PFSK-1 (cell line): ENCODE results near the gene HPCAL1.

ENCODE experiments used
- FOXP2 ChIP-seq: optimal IDR thresholded peaks from 2 replicates; pipeline ENCODE3; 2011; ENCODE audit warnings: borderline replicate concordance, control low read depth, inconsistent platforms; ENCODE audit not compliant: insufficient read depth; ENCODE audit errors: extremely low read length, extremely low read depth
- POLR2AphosphoS5 ChIP-seq: IDR thresholded peaks from 2 replicates; pipeline ENCODE4 v1.6.1; 2012; ENCODE audit warnings: low read depth, mild to moderate bottlenecking, control low read depth, low read length, moderate library complexity
- SIN3A ChIP-seq: IDR thresholded peaks from 2 replicates; pipeline ENCODE4 v1.6.1; 2012; ENCODE audit warnings: mild to moderate bottlenecking, low read length, moderate library complexity, borderline replicate concordance; ENCODE audit not compliant: insufficient read depth
- TAF1 ChIP-seq: IDR thresholded peaks from 2 replicates; pipeline ENCODE4 v1.6.1; 2012; ENCODE audit warnings: low read length, control low read depth, borderline replicate concordance; ENCODE audit not compliant: insufficient read depth
- TF ChIP-seq, protein P1 (sequence below), 2 experiments: IDR thresholded peaks; 2 replicates each; pipeline versions ENCODE4 v1.6.1 to v1.8.0; 2011 to 2012; ENCODE audit warnings: low read depth in 2 of 2, low read length in 2 of 2, control low read depth in 1 of 2, inconsistent platforms in 1 of 2, mild to moderate bottlenecking in 1 of 2, moderate library complexity in 1 of 2; ENCODE audit not compliant: insufficient read depth in 1 of 2

The HPCAL1 gene

DNA sequence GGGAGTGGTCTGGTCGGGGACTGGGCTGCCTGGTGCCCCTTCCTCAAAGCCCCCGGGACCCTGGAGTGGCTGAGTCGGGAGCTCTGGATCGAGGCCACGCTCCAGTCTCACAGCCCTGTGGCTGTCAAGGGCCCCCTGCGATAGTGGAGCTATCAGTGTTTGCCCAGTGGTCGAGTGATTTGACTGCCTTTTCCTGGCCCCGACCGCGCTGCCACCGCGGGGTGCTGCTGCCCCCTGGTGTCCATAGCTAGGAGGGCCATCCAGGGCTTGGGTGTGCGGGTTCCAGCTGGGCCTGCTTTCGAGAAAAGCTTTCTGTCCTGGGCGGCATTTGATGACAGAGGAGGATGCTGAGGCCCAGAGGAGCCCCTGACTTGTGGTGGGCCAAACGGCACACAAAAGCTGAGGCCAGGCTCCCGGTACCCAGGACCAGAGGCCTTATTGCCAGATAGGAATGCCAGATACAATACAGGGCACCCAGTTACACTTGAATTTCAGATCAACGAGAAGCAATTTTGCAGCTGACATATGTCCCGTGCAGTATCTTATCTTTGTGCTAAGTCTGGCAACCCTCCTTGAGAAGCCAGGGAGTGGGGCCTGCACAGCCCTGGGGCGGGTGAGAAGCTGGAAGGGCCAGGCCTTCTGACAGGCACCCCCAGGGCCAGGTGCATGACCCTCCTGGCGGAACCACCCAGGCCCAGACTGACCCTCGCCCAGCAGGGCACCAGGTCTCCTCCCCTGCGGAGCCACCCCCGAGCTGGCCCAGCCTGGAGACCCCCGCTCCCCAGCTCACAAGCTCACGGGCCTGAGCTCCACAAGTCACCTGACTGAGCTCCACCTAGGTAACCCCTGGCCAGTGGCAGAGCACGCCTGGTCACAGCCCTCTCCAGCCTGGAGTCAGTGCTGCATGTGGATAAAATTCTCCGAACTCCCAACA is 132.4 kb downstream of the HPCAL1 start:
- TF ChIP-seq TAF1, result no peak
- no peak for TF ChIP-seq SIN3A
- TF ChIP-seq, protein P1, sequence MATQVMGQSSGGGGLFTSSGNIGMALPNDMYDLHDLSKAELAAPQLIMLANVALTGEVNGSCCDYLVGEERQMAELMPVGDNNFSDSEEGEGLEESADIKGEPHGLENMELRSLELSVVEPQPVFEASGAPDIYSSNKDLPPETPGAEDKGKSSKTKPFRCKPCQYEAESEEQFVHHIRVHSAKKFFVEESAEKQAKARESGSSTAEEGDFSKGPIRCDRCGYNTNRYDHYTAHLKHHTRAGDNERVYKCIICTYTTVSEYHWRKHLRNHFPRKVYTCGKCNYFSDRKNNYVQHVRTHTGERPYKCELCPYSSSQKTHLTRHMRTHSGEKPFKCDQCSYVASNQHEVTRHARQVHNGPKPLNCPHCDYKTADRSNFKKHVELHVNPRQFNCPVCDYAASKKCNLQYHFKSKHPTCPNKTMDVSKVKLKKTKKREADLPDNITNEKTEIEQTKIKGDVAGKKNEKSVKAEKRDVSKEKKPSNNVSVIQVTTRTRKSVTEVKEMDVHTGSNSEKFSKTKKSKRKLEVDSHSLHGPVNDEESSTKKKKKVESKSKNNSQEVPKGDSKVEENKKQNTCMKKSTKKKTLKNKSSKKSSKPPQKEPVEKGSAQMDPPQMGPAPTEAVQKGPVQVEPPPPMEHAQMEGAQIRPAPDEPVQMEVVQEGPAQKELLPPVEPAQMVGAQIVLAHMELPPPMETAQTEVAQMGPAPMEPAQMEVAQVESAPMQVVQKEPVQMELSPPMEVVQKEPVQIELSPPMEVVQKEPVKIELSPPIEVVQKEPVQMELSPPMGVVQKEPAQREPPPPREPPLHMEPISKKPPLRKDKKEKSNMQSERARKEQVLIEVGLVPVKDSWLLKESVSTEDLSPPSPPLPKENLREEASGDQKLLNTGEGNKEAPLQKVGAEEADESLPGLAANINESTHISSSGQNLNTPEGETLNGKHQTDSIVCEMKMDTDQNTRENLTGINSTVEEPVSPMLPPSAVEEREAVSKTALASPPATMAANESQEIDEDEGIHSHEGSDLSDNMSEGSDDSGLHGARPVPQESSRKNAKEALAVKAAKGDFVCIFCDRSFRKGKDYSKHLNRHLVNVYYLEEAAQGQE (IDR thresholded peaks at IDR 0.05; ENCODE audit: insufficient read depth in 1 of 2, low read depth in 2 of 2, low read length in 2 of 2), result 0 out of 4 replicates have a peak, but pooled peaks of 1 of the 2 experiments have one; percentile 34
- TF ChIP-seq POLR2AphosphoS5, result no peak
- peak; percentile 67 for TF ChIP-seq FOXP2

DNA sequence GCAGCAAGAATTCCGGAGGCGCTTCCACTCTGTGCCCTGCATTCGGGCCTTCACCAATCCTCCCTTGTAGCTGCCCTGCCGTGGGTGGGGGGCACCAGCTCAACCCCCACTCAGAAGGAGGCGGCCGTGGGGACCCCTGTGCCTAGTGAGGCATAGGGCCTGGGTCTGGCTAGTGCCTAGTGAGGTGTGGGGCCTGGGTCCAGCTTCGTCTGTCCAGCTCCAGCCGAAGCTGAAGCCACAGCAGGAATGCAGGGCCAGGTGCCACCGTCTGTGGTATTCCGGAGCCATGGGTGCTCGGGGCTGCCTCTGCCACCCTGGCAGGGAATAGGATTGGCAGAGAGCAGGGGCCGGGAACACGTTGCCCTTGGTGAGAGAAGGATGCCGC is 133.1 kb downstream of the HPCAL1 start:
- TF ChIP-seq SIN3A (no peak), POLR2AphosphoS5 (no peak), FOXP2 (no peak), TAF1 (no peak)
- TF ChIP-seq, protein P1 (IDR thresholded peaks at IDR 0.05; ENCODE audit: insufficient read depth in 1 of 2, low read depth in 2 of 2, low read length in 2 of 2), result no peak

DNA sequence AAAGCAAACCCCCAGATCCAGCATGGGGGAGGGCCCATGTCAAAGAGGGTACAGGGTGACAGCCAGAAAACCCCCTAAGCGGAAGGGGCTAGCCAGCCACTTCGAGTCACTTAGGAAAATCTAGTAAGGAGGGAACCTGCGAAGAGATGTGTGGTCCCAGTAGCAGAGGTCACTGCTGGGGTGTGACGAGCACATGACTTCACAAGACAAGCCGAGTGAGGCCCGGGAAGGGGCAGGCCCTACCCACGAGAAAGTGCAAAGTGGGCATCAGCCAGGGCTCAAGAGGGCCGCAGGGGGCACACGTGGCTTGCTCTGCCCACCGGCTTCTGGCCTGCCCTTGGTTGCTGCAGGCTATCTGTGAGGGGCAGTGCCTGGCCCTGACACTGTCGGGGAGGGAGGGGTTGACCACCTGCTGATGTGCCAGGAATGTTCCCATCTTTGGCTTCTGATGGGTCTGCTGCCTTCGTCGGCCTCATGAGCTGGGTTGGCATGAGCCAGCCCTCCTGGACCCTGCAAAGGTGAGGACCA is 133.9 kb downstream of the HPCAL1 start:
- TF ChIP-seq FOXP2, result no peak
- TF ChIP-seq, protein P1 (IDR thresholded peaks at IDR 0.05; ENCODE audit: insufficient read depth in 1 of 2, low read depth in 2 of 2, low read length in 2 of 2), result no peak

DNA sequence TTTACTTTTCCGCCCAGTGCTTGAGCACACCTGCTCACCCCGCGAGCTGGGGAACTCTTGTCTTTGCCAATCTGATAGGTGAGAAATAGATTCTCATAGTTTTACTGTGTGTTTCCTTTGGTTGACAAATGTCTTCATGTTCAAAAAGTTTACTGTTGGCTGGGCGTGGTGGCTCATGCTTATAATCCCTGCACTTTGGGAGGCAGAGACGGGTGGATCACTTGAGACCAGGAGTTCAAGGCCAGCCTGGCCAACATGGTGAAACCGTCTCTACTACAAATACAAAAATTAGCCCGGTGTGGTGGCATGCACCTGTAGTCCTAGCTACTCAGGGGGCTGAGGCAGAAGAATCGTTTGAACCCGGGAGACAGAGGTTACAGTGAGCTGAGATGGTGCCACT is 135.1 kb downstream of the HPCAL1 start:
- TF ChIP-seq SIN3A, result no peak
- TF ChIP-seq, protein P1 (IDR thresholded peaks at IDR 0.05; ENCODE audit: insufficient read depth in 1 of 2, low read depth in 2 of 2, low read length in 2 of 2), result no peak
- TF ChIP-seq POLR2AphosphoS5, result no peak
- TF ChIP-seq TAF1, result no peak
- TF ChIP-seq FOXP2, result no peak
